ENCODE results near the gene DNAH11.
"Not testable (repeated sequence)": the region's sequence is repeated elsewhere in the genome, so short reads cannot be mapped to it uniquely, and the experiment has no call there.

DNAH11 gene

DNA sequence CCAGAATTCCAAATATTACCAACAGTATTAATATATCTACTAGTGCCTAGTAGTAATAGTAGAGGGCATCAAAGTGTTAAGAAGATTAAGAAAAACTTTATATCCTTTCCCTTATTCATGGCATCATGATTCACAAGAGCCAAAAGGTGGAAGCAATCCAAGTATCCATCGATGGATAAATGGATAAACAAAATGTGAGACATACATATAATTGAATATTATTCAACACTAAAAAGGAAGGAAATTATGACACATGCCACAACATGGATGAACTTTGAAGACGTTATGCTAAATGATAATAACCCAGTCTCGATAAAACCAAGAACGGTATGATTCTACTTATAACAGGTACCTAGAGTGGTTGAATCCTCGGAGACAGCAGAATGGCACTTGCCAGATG lies 379.8 kb downstream of the DNAH11 start:
- no peak for DNase-seq (ENCODE audit: low read depth in 4 of 4, low spot score in 1 of 4)

DNA sequence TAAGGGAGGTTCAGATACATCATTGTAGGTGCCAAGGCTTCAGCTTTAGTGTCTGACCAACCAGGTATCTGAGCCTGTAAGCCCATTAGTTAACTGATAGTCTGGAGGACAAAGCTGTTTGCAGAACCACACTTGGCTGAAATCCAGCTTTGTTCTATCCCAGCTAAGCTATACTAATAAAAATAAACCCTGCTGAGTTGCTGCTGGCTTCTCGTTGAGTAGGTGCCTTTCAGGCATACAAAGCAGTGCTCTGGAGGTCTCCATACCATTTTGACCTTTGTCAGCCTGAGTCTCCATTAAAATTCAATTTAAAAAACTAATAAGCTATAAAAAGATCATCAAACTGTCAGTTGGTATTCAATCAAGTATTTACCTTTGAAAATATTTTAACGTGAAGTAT lies 380.8 kb downstream of the DNAH11 start:
- no peak for DNase-seq (ENCODE audit: low read depth in 4 of 4, low spot score in 1 of 4)

DNA sequence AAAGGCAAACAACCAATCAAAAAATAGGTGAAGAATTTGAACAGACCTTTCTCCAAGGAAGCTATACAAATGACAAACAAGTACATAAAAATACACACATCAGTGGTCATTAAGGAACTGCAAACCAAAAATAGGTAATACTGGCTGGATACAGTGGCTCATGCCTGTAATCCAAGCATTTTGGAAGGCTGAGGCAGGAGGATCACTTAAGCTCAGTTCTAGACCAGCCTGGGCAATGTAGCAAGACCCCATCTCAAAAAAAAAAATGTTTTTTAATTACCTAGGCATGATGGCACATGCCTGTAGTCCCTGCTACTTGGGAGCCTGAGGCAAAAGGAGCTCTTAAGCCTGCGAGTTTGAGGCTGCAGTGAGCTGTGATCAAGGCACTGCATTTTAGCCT lies 383.6 kb downstream of the DNAH11 start:
- DNase-seq (ENCODE audit: low read depth in 4 of 4, low spot score in 1 of 4): no peak

DNA sequence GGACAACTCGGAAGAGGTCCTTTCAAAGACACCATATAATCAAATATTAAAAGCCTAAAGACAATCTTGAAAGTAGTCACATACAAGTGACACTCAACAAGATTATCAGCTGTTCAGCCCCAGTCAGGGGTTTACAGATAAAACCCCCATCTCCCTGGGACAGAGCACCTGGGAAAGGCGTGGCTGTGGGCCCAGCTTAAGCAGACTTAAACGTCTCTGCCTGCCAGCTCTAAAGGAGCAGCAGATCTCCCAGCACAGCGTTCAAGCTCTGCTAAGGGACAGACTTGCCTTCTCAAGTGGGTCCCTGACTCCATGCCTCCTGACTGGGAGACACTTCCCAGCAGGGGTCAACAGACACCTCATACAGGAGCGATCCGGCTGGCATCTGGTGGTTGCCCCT lies 384.9 kb downstream of the DNAH11 start:
- no peak for DNase-seq (ENCODE audit: low read depth in 4 of 4, low spot score in 1 of 4)

DNA sequence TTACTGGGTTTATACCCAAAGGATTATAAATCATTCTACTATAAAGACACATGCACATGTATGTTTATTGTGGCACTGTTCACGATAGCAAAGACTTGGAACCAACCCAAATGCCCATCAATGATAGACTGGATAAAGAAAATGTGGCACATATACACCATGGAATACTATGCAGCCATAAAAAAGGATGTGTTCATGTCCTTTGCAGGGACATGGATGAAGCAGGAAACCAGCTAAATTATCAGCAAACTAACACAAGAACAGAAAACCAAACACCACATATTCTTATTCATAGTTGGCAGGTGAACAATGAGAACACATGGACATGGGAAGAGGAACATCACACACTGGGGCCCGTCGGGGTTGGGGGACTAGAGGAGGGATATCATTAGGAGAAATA lies 390.5 kb downstream of the DNAH11 start:
- not testable (repeated sequence) for DNase-seq (ENCODE audit: low read depth in 4 of 4, low spot score in 1 of 4)

DNA sequence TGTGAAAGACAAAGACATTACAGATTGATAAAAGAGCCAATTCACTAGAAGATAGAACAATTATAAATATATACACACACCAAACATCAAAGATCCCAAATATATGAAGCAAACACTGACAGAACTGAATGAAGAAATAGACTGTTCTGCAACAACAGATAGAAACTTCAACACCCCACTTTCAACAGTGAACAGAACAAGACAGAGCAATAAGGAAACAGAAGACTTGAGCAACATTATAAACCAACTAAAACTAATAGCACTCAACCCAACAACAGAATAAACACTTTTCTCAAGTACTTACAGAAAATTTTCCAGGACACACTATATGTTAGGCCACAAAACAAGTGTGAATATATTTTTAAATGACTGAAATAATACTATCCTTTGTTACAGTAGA lies 392.0 kb downstream of the DNAH11 start:
- DNase-seq (ENCODE audit: low read depth in 4 of 4, low spot score in 1 of 4): no peak

DNA sequence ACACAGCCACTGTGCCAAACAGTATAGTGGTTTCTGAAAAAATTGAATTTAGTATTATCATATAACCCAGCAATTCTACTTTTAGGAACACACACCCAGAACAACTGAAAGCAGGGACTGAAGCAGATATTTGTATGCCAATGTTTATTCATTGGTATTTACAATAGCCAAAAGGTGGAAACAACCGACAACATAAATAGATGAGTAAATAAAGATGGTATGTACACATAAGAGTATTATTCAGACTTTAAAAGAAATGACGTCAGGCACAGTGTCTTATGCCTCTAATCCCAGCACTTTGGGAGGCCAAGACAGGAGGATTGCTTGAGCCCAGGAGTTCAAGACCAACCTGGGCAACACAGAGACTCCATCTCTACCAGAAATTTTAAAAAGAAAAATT lies 395.6 kb downstream of the DNAH11 start:
- no peak for DNase-seq (ENCODE audit: low read depth in 4 of 4, low spot score in 1 of 4)

DNA sequence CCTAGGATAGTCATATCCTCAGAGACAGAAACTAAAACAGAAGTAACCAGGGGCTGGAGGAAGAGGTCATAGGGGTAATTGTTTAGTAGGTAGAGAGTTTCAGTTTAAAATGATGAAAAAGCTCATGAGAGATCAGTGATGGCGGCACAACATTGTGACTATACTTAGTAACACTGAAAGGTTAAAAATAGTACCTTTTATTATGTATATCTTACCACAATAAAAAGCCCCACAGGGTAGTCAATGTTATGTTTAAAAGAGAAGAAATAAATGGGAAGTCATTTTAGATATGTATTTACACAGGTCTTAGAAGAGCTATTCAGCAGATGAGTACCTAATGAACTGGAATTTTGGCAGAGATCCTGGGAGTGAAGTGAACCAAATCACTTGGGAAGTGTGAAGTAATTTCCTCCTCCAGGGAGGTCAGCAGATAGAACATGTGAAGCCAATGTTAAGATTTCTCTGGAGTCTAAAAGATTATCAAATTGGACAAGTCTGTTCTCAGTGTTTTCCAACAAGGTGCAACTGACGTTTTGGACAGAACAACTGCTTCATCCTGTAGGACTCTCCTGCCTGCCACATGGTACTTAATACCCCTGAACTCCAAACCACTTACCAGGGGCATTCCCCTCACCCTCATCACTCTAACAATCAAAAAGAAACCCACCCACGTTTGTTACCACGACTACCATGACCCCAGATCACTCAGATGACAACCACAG lies 396.5 kb downstream of the DNAH11 start:
- DNase-seq (ENCODE audit: low read depth in 4 of 4, low spot score in 1 of 4): peak in 3 of 4 experiments; percentile 31 to 51 (median 41)

DNA sequence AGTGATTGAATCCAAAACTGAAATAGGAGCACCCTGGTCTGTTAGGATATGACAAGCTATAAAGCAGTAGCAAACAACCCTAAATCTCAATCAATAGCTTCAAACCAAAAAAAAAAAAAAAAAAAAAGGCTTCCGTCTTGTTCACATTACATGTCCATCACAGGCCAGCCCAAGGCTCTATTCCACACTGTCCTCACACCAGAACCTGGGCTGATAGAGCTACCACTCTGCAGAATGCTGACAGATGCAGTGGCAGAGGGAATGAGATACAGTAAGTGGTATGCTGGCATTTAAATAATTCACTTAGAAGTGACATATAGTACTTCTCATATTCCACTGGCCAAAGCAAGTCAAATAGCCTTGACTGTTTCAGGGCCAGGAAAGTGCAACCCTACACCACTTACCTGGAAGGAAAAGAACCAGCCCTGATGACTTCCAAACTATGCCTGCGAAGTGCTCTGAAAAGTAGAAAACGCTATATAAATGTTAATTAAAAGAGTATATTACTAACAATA lies 397.1 kb downstream of the DNAH11 start:
- no peak for DNase-seq (ENCODE audit: low read depth in 4 of 4, low spot score in 1 of 4)

DNA sequence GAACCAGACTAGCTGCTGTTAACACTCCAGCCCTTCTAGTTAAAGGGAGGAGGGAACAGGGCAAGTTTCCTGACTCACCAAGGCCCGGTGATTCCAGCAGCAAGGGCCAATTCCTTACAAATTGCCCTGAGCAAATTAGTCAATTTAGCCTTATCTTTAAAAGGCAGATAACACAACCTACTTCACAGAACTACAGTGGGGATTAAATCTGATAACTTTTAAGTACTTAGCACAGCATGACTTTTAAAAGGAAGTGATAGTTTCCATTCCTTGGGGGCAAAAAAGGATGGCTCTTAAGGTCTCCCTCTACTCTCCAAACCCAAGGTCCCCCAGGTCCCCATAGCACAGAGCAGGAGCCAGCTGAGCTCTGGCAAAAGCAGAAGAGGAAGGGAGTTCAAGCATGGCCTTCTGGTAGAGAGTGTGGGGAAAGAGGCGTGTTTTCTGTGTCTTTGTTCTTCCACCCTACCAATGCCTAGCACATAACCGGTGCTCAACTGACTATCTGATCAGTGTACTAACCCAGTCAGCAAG lies 398.8 kb downstream of the DNAH11 start:
- DNase-seq (ENCODE audit: low read depth in 4 of 4, low spot score in 1 of 4): no peak

DNA sequence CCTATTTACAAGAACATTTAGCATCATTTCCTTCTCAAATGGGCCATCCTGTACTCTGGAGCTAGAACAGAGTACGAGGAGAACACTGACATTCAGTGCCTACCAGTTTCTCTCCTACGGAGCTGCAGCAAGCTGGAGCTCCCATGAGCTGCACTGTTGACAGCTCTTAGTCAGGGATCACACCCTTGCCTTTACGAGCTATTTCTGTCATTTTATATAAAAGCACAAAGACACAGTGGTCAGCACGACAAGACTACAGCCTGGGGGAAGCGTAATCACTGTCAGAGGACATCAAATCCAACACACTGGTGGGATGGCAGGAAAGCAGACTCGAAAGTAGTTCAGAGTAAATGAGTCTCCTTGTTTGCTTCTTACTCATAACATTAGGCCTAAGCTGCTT lies 400.1 kb downstream of the DNAH11 start:
- no peak for DNase-seq (ENCODE audit: low read depth in 4 of 4, low spot score in 1 of 4)

DNA sequence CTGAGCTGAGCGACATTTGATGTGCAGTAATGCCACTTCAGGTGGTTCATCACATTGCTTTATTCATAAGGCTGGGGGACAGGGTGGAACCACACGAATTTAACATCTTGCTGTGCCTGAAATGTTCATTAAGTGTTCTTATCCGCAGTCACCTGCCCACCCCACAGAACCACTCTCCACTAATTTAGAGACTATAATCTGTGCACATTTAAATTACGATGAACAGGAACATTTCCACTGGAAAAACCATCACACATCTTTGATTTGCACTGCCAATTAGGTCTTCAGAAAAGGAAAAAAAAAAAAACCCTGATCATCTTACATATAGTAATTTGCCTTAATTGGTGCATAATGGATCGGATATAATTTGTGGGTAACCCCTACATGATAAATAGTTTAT lies 400.6 kb downstream of the DNAH11 start:
- DNase-seq (ENCODE audit: low read depth in 4 of 4, low spot score in 1 of 4): no peak

DNA sequence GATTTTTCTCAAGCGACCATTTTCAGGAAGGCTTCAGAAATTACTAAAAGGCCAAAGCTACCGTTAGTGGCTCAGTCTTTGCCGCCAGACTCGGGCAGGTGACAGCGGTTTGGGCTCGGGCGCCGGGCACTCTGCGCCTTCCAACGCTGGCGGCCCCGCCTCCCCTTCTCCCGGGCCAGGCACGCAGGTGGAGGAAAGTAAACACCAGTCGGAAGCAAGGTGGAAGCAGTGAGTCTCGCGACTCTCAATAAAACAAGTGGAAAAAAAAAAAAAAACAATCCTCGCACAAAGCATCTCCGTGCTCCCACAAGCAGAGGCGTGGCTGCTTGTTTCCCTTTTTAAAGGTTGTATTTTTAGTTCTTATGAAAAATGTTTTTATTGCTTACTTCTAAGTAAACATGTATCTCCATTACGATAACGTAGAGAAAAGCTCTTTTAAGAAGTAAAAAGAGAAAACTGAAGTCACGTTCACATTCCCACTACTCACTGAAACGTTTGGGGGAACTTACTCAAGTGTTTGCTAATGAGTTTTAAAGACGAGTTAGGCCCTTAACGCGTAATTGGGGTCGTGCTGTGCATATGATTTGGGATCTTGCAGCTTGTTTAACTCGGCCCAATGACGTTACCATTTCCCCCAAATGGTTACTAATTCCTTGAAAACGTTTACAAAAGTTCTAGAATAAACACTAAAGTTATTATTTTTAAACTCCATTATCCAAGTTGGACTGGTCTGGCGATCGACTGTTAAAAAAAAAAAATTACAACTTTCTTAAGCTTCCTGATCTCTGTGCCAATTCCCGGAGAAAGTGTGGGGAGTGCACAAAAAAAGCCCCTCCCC lies 402.0 kb downstream of the DNAH11 start:
- DNase-seq (ENCODE audit: low read depth in 4 of 4, low spot score in 1 of 4): no peak

DNA sequence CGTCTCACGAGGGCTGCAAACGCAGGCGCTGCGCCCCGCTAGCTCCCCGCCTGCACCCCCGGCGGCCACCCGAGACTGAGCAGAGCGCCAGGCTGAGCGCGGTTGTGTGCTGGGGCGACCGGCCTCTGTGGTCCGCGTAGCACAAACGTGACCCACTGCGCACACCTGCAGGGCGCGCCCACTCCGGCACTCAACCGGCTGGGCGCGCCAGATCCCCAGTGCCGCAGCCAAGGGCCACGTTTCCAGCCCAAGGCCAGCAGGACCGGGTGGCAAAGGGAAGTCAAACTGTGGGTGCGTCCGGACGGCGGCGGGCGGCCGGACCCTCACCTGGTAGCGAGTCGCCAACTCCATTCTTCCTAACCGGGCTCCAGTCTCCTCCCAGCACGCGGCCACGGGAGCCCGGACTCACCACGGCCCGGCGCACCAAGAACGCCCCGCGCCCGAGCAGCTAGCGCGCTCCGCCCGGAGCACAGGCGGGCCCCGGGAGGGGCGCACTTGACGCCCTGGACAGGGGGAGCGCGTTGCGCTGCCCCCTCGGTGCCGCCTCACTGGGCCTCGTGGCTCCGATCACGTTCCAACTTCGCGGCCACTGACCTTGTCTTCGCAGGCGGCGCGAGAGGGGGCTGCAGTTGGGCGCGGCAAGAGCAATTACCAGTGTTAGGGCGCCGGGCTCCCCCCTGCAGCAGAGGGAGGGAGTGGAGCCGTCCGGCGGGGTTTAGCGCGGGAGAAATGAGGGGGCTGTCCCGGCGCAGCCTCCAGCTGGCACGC lies 402.8 kb downstream of the DNAH11 start, which contains the start of gene CDCA7L:
Gene CDCA7L, minus strand, starts transcription at position 446 of the 768 bp plus-strand sequence. Its CDS starts 95 bp downstream, at position 351.
- peak in 3 of 4 experiments; percentile 47 to 70 (median 69) for DNase-seq (ENCODE audit: low read depth in 4 of 4, low spot score in 1 of 4)

DNA sequence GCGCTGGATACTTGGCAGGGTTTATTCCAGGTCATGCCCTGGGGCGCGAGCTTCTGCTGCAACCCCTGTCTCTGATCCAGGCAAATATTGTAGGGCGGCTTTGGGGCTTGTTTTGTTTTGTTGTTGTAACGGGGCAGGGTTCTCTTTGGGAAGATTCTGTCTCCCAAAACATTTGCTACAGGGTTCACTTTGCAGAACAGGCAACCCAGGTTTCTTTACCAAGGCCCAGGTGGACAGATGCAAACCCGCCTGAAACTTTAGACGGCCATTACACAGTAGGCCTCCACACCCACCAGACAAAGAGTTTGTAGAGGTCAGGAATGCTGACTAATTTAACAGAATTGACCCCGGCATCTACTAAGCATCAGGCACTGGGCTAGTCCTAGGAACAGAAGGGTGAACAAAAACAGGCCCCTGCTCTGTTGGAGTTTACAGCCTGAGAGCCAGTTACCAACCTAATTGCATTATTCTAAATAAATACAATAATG lies 403.4 kb downstream of the DNAH11 start:
- no peak for DNase-seq (ENCODE audit: low read depth in 4 of 4, low spot score in 1 of 4)

DNA sequence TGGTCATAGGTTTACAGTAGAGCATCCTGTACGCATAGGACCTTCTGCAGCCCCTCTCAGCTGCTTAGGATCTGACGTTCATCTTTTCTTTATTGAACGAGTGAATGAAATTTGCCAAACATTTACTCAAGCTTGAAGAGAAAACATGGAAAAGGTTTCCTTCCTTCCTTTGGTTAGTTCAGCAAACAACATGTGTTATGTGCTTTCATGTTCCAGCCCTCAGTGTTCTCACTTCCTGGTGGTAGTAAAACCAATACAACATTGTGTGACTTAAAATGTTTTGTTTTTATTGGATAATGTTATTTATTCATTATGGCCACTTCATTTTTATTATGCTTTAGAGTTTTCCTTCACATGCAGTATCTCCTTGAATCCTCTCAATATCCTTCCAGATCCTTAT lies 404.2 kb downstream of the DNAH11 start:
- DNase-seq (ENCODE audit: low read depth in 4 of 4, low spot score in 1 of 4): no peak

DNA sequence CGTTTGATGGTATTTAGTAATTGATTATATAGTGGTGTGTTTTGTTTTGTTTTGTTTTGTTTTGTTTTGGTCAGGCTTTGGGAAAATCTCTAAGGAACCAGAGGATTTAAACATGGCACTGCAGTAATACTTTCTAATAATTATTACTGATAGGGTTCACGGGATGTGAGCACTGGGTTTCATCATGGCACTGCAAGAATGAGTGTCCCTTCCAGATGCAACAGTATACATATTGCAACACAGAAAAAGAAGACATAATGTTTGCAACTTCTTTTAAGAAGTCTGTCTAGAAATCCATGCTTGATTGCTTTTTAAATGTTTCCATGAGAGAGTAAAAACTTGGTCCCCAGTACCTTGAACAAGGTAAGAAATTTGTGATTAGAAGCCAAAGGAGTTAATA lies 405.1 kb downstream of the DNAH11 start:
- DNase-seq (ENCODE audit: low read depth in 4 of 4, low spot score in 1 of 4): no peak

DNA sequence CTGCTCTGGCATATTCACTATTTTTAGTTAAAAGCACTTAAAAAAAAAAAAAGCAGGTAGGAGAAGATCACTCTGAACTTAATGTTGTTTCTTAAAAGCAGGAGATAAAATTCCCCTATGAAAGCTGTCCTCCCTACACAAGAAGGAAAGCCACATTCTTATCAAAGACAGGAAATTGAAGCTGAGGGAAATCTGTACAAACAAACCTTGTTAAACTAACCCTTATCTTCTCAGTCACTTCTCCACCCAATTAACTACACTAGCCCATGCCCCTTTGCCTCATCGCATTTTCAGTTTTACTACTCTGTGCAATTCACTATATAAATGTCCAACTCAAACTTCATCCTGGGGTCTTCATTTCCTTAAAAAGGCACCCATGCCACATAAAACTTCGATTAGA lies 405.5 kb downstream of the DNAH11 start:
- no peak for DNase-seq (ENCODE audit: low read depth in 4 of 4, low spot score in 1 of 4)

DNA sequence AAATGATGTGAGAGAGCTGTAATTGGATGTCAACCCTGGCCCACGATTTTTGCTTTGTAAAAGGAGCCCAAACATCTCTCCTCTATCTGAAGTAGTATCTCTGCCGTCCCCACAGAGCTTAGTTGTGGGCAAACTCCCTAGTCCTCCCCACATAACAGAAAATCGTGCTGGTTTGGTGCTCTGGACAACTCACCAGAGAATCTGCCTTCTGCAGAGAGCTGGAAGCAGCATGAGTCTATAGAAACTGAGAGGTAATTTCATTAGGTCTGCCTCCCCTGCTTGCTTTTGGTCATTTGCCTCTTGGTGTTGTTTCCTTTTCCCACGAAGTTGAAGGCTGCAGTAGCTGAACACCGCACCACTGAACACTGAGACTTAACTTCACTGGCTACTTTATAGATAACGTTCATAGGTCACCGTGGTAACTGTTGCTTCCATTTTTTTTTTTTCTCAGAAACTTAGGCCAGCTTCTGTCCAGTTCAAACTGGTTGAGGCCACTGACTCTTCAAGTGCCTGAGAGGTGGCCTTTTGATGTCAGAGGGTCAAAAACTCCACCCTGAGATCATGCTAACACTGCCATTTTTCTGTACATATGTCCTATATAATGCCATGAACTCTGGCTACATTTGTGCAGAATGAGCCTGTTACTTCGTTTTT lies 406.2 kb downstream of the DNAH11 start:
- no peak for DNase-seq (ENCODE audit: low read depth in 4 of 4, low spot score in 1 of 4)
